Activated CD4-positive, alpha-beta T cell treated with anti-CD3 and anti-CD28 coated beads, Interleukin-2, amount 10 ng/mL, durations not matched to agents 24 days and 14 days (primary cell): Measurements from ENCODE around the gene HID1. TPM values are rescaled to one million over a fixed set of nuclear protein-coding genes. Genes with fewer than 3 reads are reported as not detected.
A peak's percentile ranks its signal among the peaks of the same experiment; 100 is the strongest.

Experiments used
- DNase-seq: peaks from one replicate; pipeline ENCODE4 v3.0.0; 2022
- H3K27ac Mint-ChIP-seq: one replicate; pipeline ENCODE4 v1.8.0; 2022; ENCODE audit warnings: mild to moderate bottlenecking, mixed read lengths
- H3K27me3 Mint-ChIP-seq: one replicate; pipeline ENCODE4 v1.8.0; 2022; ENCODE audit warnings: mixed read lengths
- H3K36me3 Mint-ChIP-seq: one replicate; pipeline ENCODE4 v1.8.0; 2022; ENCODE audit warnings: low read depth, mild to moderate bottlenecking, mixed read lengths
- H3K4me1 Mint-ChIP-seq: one replicate; pipeline ENCODE4 v1.8.0; 2021; ENCODE audit warnings: mixed read lengths
- H3K4me3 Mint-ChIP-seq: one replicate; pipeline ENCODE4 v1.8.0; 2022; ENCODE audit warnings: mild to moderate bottlenecking, moderate library complexity, mixed read lengths
- H3K9me3 Mint-ChIP-seq: one replicate; pipeline ENCODE4 v1.8.0; 2021; ENCODE audit warnings: mixed read lengths
- intact Hi-C: fragments of 100-400 bp; cut with micrococcal nuclease; formaldehyde crosslinking; loops from one replicate; pipeline ENCODE4 v1.15.1; 2023
- total RNA-seq: library from RNA; stranded (reverse); gene quantifications from 2 replicates; pipeline ENCODE4 v1.2.3, GENCODE V29; 2022

HID1 gene
- total RNA-seq, 1 donor from 2014 or later = not detected

- peaks cover 2% of the 10 kb centered on the region for H3K4me1 Mint-ChIP-seq
- H3K27ac Mint-ChIP-seq = no peak within 1 kb of the TSS
- no peaks in the 10 kb centered on the region for H3K9me3 Mint-ChIP-seq
- no peaks in the 10 kb centered on the region for H3K36me3 Mint-ChIP-seq
- H3K27me3 Mint-ChIP-seq = peaks cover 60% of the 10 kb centered on the region
- intact Hi-C loops = no loop called here
- peak; percentile 62 for DNase-seq
- H3K4me3 Mint-ChIP-seq = peak within 1 kb of the TSS; percentile 47
These were observed 48.2 kb downstream of the HID1 start, which contains the start of gene OTOP2 for GRCh38 chr17:74924250-74924948. Gene OTOP2 (plus strand): TSS chr17:74924273. CDS start chr17:74924633, 360 bp downstream.

GRCh38 chr17:74923538-74924249 is 48.9 kb downstream of the HID1 start:
- peak; percentile 93 for DNase-seq
- H3K4me3 Mint-ChIP-seq = no peak overlapping the region
- H3K9me3 Mint-ChIP-seq = no peaks in the 10 kb centered on the region
- H3K27ac Mint-ChIP-seq = no peak overlapping the region
- peaks cover 2% of the 10 kb centered on the region for H3K4me1 Mint-ChIP-seq
- intact Hi-C loops = loop anchor here (1.0 kb wide), 1 partner anchor 37 kb away; no protein-coding TSS in a partner anchor
- H3K27me3 Mint-ChIP-seq = peaks cover 60% of the 10 kb centered on the region
- H3K36me3 Mint-ChIP-seq = no peaks in the 10 kb centered on the region

GRCh38 chr17:74922694-74923537 is 49.6 kb downstream of the HID1 start, which contains the start of gene USH1G:
Gene USH1G (minus strand): TSS chr17:74923255. CDS start chr17:74923073, 182 bp downstream.
- Mint-ChIP-seq H3K4me3 (peak within 1 kb of the TSS; percentile 28), H3K27me3 (peaks cover 58% of the 10 kb centered on the region), H3K36me3 (no peaks in the 10 kb centered on the region), H3K4me1 (peaks cover 2% of the 10 kb centered on the region), H3K9me3 (no peaks in the 10 kb centered on the region), H3K27ac (no peak within 1 kb of the TSS)
- DNase-seq = no peak
- intact Hi-C loops = loop anchor here (1.0 kb wide), 1 partner anchor 37 kb away; no protein-coding TSS in a partner anchor

- intact Hi-C loops = no loop called here
- Mint-ChIP-seq H3K36me3 (no peaks in the 10 kb centered on the region), H3K4me1 (peaks cover 2% of the 10 kb centered on the region), H3K9me3 (no peaks in the 10 kb centered on the region), H3K27ac (no peak overlapping the region), H3K27me3 (peaks cover 54% of the 10 kb centered on the region), H3K4me3 (no peak overlapping the region)
- no peak for DNase-seq
These were observed 50.4 kb downstream of the HID1 start for GRCh38 chr17:74922172-74922571.

GRCh38 chr17:74921769-74922168 is 50.8 kb downstream of the HID1 start:
- DNase-seq = no peak
- H3K27me3 Mint-ChIP-seq = peaks cover 53% of the 10 kb centered on the region
- no peaks in the 10 kb centered on the region for H3K36me3 Mint-ChIP-seq
- no peak overlapping the region for H3K4me3 Mint-ChIP-seq
- H3K27ac Mint-ChIP-seq = no peak overlapping the region
- H3K9me3 Mint-ChIP-seq = no peaks in the 10 kb centered on the region
- peaks cover 2% of the 10 kb centered on the region for H3K4me1 Mint-ChIP-seq
- intact Hi-C loops = no loop called here

- H3K9me3 Mint-ChIP-seq = no peaks in the 10 kb centered on the region
- DNase-seq = no peak
- no peak overlapping the region for H3K27ac Mint-ChIP-seq
- intact Hi-C loops = no loop called here
- H3K27me3 Mint-ChIP-seq = peaks cover 47% of the 10 kb centered on the region
- no peaks in the 10 kb centered on the region for H3K36me3 Mint-ChIP-seq
- peaks cover 2% of the 10 kb centered on the region for H3K4me1 Mint-ChIP-seq
- H3K4me3 Mint-ChIP-seq = no peak overlapping the region
These were observed 51.4 kb downstream of the HID1 start for GRCh38 chr17:74921026-74921681.

- Mint-ChIP-seq H3K27me3 (peaks cover 43% of the 10 kb centered on the region), H3K27ac (no peak overlapping the region), H3K9me3 (no peaks in the 10 kb centered on the region), H3K36me3 (no peaks in the 10 kb centered on the region), H3K4me3 (no peak overlapping the region), H3K4me1 (peaks cover 2% of the 10 kb centered on the region)
- intact Hi-C loops = no loop called here
- no peak for DNase-seq
These were observed 51.9 kb downstream of the HID1 start for GRCh38 chr17:74920642-74921025.

GRCh38 chr17:74920306-74920620 is 52.3 kb downstream of the HID1 start:
- Mint-ChIP-seq H3K4me3 (no peak overlapping the region), H3K9me3 (no peaks in the 10 kb centered on the region), H3K27me3 (peaks cover 39% of the 10 kb centered on the region), H3K27ac (no peak overlapping the region), H3K4me1 (peaks cover 2% of the 10 kb centered on the region), H3K36me3 (no peaks in the 10 kb centered on the region)
- intact Hi-C loops = no loop called here
- DNase-seq = no peak

GRCh38 chr17:74919440-74920305 is 52.9 kb downstream of the HID1 start:
- H3K4me3 Mint-ChIP-seq = no peak overlapping the region
- H3K27me3 Mint-ChIP-seq = peaks cover 33% of the 10 kb centered on the region
- no peaks in the 10 kb centered on the region for H3K9me3 Mint-ChIP-seq
- no peaks in the 10 kb centered on the region for H3K36me3 Mint-ChIP-seq
- intact Hi-C loops = no loop called here
- DNase-seq = no peak
- H3K27ac Mint-ChIP-seq = no peak overlapping the region
- H3K4me1 Mint-ChIP-seq = peaks cover 2% of the 10 kb centered on the region

- H3K9me3 Mint-ChIP-seq = no peaks in the 10 kb centered on the region
- no peaks in the 10 kb centered on the region for H3K4me1 Mint-ChIP-seq
- intact Hi-C loops = no loop called here
- H3K4me3 Mint-ChIP-seq = no peak overlapping the region
- no peaks in the 10 kb centered on the region for H3K36me3 Mint-ChIP-seq
- DNase-seq = no peak
- no peak overlapping the region for H3K27ac Mint-ChIP-seq
- H3K27me3 Mint-ChIP-seq = peaks cover 31% of the 10 kb centered on the region
These were observed 53.7 kb downstream of the HID1 start for GRCh38 chr17:74918906-74919305.

GRCh38 chr17:74917430-74917829 is 55.1 kb downstream of the HID1 start:
- no peaks in the 10 kb centered on the region for H3K36me3 Mint-ChIP-seq
- intact Hi-C loops = no loop called here
- no peaks in the 10 kb centered on the region for H3K9me3 Mint-ChIP-seq
- DNase-seq = no peak
- peaks cover 27% of the 10 kb centered on the region for H3K27me3 Mint-ChIP-seq
- no peak overlapping the region for H3K27ac Mint-ChIP-seq
- H3K4me1 Mint-ChIP-seq = no peaks in the 10 kb centered on the region
- H3K4me3 Mint-ChIP-seq = no peak overlapping the region

GRCh38 chr17:74916851-74917199 is 55.7 kb downstream of the HID1 start:
- intact Hi-C loops = no loop called here
- no peak for DNase-seq
- H3K9me3 Mint-ChIP-seq = no peaks in the 10 kb centered on the region
- H3K4me3 Mint-ChIP-seq = no peak overlapping the region
- peaks cover 25% of the 10 kb centered on the region for H3K27me3 Mint-ChIP-seq
- H3K4me1 Mint-ChIP-seq = no peaks in the 10 kb centered on the region
- no peaks in the 10 kb centered on the region for H3K36me3 Mint-ChIP-seq
- no peak overlapping the region for H3K27ac Mint-ChIP-seq
